K562 (cell line): ENCODE measurements around the gene KCNQ4. TPM values are rescaled to one million over a fixed set of nuclear protein-coding genes. Genes with fewer than 3 reads are reported as not detected.

Source experiments
- CAMTA2 ChIP-seq: fragments of 250-450 bp; sonication (Bioruptor Pico); conservative IDR thresholded peaks from 2 replicates; pipeline ENCODE4 v1.5.1; 2022
- CBX8 ChIP-seq: fragments of 200-600 bp; sonication (generic); IDR thresholded peaks from 2 replicates; pipeline ENCODE4 v1.6.1; 2012; ENCODE audit warnings: borderline replicate concordance, mixed run types, low read depth, mild to moderate bottlenecking, moderate library complexity, mixed read lengths, low read length, control low read depth, inconsistent platforms; ENCODE audit not compliant: poor library complexity, severe bottlenecking; ENCODE audit errors: extremely low read depth
- JUN ChIP-seq, 2 experiments: sonication (generic) in 1 of 2; formaldehyde crosslinking in 1 of 2; IDR thresholded peaks; 2 replicates each; pipeline versions ENCODE4 v1.6.1 to v1.8.0; 2012 to 2022; ENCODE audit warnings: borderline replicate concordance in 2 of 2, mild to moderate bottlenecking in 2 of 2, improper control_type of control experiment in 1 of 2, low read depth in 1 of 2, low read length in 1 of 2, missing genetic modification reagents in 1 of 2
- MTF1 ChIP-seq: fragments of 250-450 bp; sonication (Bioruptor Pico); IDR thresholded peaks from 2 replicates; pipeline ENCODE4 v1.9.0; 2021; ENCODE audit warnings: moderate library complexity, mild to moderate bottlenecking, inconsistent platforms, borderline replicate concordance
- ZNF217 ChIP-seq: sonication (generic); formaldehyde crosslinking; IDR thresholded peaks from 2 replicates; pipeline ENCODE4 v1.8.0; 2022; ENCODE audit warnings: mild to moderate bottlenecking, missing genetic modification reagents
- polyA plus RNA-seq, 8 experiments: library from polyadenylated mRNA; depleted of rRNA in 4 of 8; stranded (reverse) in 5 of 8; unstranded in 3 of 8; fragments of >200 nt; fragmentation: Nextera tagmentation in 2 of 8; fragmentation: Illumina TruSeq in 1 of 8; extraction: Ambion mirVana in 2 of 8; extraction: Trizol in 1 of 8; gene quantifications; 2 replicates each; pipeline versions ENCODE4 v1.2.1 to v1.2.3, GENCODE V29; 2011 to 2014; ENCODE audit warnings: inconsistent platforms in 1 of 8, missing spikeins in 1 of 8
- total RNA-seq, 7 experiments: library from RNA; depleted of rRNA in 6 of 7; stranded (reverse); fragments of >200 nt in 6 of 7; fragmentation: Illumina TruSeq in 2 of 7; extraction: Trizol in 2 of 7; gene quantifications; 2 replicates each; pipeline versions ENCODE4 v1.2.1 to v1.2.3, GENCODE V29; 2011 to 2021; ENCODE audit warnings: low replicate concordance in 1 of 7
- TF ChIP-seq, protein P1 (sequence below): fragments of 200-600 bp; sonication (generic); IDR thresholded peaks from one replicate; pipeline ENCODE4 v1.6.1; 2012; ENCODE audit warnings: mild to moderate bottlenecking, low read depth, low read length, inconsistent platforms
- TF ChIP-seq, protein P2 (sequence below), 2 experiments: fragments of 250-450 bp in 1 of 2; fragments of 450-650 bp in 1 of 2; sonication (Bioruptor Pico) in 1 of 2; IDR thresholded peaks; 2 replicates each; pipeline versions ENCODE4 v1.6.1 to v1.8.0; 2016 to 2021; ENCODE audit warnings: mild to moderate bottlenecking in 2 of 2, moderate library complexity in 2 of 2, missing compliant biosample characterization in 1 of 2, missing genetic modification characterization in 1 of 2
- TF ChIP-seq, protein P3 (sequence below): fragments of 250-450 bp; sonication (Bioruptor Pico); IDR thresholded peaks from 2 replicates; pipeline ENCODE4 v1.8.0; 2022; ENCODE audit warnings: moderate library complexity, mild to moderate bottlenecking, inconsistent platforms
- TF ChIP-seq, protein P4 (sequence below): fragments of 450-650 bp; formaldehyde crosslinking; IDR thresholded peaks from 2 replicates; pipeline ENCODE4 v1.4.0; 2020; ENCODE audit warnings: mild to moderate bottlenecking, moderate library complexity

Gene KCNQ4
- total and polyA plus RNA-seq, 9 of the 15 experiments (the other 6 are each of a cell fraction or from before 2014, with no cell fraction given), result 0.07 to 4.1 (median 0.79) TPM

DNA sequence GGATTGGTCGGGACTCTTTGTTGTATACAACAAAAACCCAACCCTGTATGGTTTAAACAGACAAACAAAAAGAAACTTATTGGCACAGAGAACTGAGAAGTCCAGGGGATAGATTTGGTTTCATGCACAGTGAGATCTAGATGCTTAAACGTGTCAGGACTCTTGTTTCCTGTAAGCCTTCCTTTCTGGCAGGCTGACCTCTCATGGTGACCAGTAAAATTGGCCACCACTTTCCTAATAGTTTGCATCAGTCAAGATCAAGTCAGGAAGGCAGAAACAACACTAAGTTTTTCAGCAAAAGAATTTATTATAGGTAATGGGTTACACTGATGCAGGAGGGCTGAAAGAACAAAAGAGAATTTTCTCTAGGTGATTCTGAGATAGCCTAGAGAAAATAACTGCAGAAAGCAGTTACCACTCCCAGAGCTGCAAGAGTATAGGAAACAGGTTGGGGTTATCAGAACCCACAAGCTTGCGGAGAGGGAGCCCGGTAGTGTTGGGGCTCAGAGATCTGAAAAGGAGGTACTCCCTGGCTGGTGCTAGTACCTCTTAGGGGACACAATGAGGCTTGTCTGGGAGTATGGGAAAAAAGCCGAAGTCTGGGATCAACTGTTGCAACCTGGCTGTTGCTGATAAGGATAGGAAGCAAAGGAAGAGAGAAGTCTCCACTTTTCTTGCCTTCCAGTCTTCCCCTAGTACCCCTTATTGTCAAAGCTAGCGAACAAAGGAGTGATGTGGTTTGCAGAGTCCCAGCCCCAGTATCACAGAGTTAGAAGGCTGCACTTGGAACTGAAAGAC is 57.1 kb downstream of the KCNQ4 start (continued):
- TF ChIP-seq, protein P1, sequence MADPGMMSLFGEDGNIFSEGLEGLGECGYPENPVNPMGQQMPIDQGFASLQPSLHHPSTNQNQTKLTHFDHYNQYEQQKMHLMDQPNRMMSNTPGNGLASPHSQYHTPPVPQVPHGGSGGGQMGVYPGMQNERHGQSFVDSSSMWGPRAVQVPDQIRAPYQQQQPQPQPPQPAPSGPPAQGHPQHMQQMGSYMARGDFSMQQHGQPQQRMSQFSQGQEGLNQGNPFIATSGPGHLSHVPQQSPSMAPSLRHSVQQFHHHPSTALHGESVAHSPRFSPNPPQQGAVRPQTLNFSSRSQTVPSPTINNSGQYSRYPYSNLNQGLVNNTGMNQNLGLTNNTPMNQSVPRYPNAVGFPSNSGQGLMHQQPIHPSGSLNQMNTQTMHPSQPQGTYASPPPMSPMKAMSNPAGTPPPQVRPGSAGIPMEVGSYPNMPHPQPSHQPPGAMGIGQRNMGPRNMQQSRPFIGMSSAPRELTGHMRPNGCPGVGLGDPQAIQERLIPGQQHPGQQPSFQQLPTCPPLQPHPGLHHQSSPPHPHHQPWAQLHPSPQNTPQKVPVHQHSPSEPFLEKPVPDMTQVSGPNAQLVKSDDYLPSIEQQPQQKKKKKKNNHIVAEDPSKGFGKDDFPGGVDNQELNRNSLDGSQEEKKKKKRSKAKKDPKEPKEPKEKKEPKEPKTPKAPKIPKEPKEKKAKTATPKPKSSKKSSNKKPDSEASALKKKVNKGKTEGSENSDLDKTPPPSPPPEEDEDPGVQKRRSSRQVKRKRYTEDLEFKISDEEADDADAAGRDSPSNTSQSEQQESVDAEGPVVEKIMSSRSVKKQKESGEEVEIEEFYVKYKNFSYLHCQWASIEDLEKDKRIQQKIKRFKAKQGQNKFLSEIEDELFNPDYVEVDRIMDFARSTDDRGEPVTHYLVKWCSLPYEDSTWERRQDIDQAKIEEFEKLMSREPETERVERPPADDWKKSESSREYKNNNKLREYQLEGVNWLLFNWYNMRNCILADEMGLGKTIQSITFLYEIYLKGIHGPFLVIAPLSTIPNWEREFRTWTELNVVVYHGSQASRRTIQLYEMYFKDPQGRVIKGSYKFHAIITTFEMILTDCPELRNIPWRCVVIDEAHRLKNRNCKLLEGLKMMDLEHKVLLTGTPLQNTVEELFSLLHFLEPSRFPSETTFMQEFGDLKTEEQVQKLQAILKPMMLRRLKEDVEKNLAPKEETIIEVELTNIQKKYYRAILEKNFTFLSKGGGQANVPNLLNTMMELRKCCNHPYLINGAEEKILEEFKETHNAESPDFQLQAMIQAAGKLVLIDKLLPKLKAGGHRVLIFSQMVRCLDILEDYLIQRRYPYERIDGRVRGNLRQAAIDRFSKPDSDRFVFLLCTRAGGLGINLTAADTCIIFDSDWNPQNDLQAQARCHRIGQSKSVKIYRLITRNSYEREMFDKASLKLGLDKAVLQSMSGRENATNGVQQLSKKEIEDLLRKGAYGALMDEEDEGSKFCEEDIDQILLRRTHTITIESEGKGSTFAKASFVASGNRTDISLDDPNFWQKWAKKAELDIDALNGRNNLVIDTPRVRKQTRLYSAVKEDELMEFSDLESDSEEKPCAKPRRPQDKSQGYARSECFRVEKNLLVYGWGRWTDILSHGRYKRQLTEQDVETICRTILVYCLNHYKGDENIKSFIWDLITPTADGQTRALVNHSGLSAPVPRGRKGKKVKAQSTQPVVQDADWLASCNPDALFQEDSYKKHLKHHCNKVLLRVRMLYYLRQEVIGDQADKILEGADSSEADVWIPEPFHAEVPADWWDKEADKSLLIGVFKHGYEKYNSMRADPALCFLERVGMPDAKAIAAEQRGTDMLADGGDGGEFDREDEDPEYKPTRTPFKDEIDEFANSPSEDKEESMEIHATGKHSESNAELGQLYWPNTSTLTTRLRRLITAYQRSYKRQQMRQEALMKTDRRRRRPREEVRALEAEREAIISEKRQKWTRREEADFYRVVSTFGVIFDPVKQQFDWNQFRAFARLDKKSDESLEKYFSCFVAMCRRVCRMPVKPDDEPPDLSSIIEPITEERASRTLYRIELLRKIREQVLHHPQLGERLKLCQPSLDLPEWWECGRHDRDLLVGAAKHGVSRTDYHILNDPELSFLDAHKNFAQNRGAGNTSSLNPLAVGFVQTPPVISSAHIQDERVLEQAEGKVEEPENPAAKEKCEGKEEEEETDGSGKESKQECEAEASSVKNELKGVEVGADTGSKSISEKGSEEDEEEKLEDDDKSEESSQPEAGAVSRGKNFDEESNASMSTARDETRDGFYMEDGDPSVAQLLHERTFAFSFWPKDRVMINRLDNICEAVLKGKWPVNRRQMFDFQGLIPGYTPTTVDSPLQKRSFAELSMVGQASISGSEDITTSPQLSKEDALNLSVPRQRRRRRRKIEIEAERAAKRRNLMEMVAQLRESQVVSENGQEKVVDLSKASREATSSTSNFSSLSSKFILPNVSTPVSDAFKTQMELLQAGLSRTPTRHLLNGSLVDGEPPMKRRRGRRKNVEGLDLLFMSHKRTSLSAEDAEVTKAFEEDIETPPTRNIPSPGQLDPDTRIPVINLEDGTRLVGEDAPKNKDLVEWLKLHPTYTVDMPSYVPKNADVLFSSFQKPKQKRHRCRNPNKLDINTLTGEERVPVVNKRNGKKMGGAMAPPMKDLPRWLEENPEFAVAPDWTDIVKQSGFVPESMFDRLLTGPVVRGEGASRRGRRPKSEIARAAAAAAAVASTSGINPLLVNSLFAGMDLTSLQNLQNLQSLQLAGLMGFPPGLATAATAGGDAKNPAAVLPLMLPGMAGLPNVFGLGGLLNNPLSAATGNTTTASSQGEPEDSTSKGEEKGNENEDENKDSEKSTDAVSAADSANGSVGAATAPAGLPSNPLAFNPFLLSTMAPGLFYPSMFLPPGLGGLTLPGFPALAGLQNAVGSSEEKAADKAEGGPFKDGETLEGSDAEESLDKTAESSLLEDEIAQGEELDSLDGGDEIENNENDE, result no peak
- TF ChIP-seq CAMTA2 (CRISPR knock-in tag) (no peak), CBX8 (no peak), ZNF217 (no peak), MTF1 (CRISPR knock-in tag) (no peak), JUN (IDR thresholded peaks at IDR 0.05; ENCODE audit: borderline replicate concordance, low read depth, low read length) (peak; percentile 27; the same call in 1 of the 2 replicates), JUN (CRISPR knock-in tag; IDR thresholded peaks at IDR 0.05; ENCODE audit: borderline replicate concordance) (no peak)
- TF ChIP-seq, protein P2, sequence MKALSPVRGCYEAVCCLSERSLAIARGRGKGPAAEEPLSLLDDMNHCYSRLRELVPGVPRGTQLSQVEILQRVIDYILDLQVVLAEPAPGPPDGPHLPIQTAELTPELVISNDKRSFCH (CRISPR knock-in tag; IDR thresholded peaks at IDR 0.05), result no peak
- TF ChIP-seq, protein P2 (tag; IDR thresholded peaks at IDR 0.05), result 0 out of 2 replicates have a peak, but pooled peaks have one; percentile 34
- TF ChIP-seq, protein P3, sequence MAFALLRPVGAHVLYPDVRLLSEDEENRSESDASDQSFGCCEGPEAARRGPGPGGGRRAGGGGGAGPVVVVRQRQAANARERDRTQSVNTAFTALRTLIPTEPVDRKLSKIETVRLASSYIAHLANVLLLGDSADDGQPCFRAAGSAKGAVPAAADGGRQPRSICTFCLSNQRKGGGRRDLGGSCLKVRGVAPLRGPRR, result no peak
- TF ChIP-seq, protein P4, sequence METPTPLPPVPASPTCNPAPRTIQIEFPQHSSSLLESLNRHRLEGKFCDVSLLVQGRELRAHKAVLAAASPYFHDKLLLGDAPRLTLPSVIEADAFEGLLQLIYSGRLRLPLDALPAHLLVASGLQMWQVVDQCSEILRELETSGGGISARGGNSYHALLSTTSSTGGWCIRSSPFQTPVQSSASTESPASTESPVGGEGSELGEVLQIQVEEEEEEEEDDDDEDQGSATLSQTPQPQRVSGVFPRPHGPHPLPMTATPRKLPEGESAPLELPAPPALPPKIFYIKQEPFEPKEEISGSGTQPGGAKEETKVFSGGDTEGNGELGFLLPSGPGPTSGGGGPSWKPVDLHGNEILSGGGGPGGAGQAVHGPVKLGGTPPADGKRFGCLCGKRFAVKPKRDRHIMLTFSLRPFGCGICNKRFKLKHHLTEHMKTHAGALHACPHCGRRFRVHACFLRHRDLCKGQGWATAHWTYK (CRISPR knock-in tag), result no peak
